CD4-positive, alpha-beta memory T cell (primary cell): Measurements from ENCODE around the gene STIM1. TPM values are rescaled to one million over a fixed set of nuclear protein-coding genes. Genes with fewer than 3 reads are reported as not detected.

Source experiments
- CTCF ChIA-PET: fragments of 350-600 bp; sonication (Branson Sonifier 250); formaldehyde crosslinking; loops from one replicate; lab custom pipeline; 2021; ENCODE audit warnings: inconsistent platforms; ENCODE audit not compliant: partially characterized antibody; lab: Charles Lee
- POLR2A ChIA-PET: fragments of 350-600 bp; sonication (Branson Sonifier 250); formaldehyde crosslinking; loops from one replicate; lab custom pipeline; 2021; ENCODE audit not compliant: partially characterized antibody; lab: Charles Lee
- DNase-seq, 5 donors: peaks; one replicate each; pipeline versions ENCODE4 v3.0.0 to v3.0.0-alpha.2; 2020 to 2022; ENCODE audit warnings: mixed read lengths in 1 of 5
- H3K27ac ChIP-seq: one replicate; pipeline ENCODE4 v1.7.0; 2013; ENCODE audit warnings: low read depth, low read length
- H3K27me3 ChIP-seq: 2 replicates; pipeline ENCODE4 v1.7.0; 2013; ENCODE audit warnings: mild to moderate bottlenecking, low read length, moderate library complexity; ENCODE audit not compliant: insufficient read depth
- H3K36me3 ChIP-seq: 2 replicates; pipeline ENCODE4 v1.7.0; 2013; ENCODE audit warnings: mild to moderate bottlenecking, low read length, moderate library complexity; ENCODE audit not compliant: insufficient read depth
- H3K4me1 ChIP-seq: 2 replicates; pipeline ENCODE4 v1.7.0; 2013; ENCODE audit warnings: mild to moderate bottlenecking, low read length, moderate library complexity; ENCODE audit not compliant: insufficient read depth
- H3K4me3 ChIP-seq, 2 donors: one replicate each; pipeline ENCODE4 v1.7.0; 2013; ENCODE audit warnings: low read length in 2 of 2, mild to moderate bottlenecking in 1 of 2
- H3K9me3 ChIP-seq, 2 donors: one replicate each; pipeline ENCODE4 v1.7.0; 2013; ENCODE audit warnings: low read length in 2 of 2, control low read depth in 1 of 2; ENCODE audit not compliant: control insufficient read depth in 1 of 2
- H3K27ac Mint-ChIP-seq, 7 donors: one replicate each; pipeline ENCODE4 v1.8.0; 2020 to 2021; ENCODE audit warnings: mixed read lengths in 7 of 7, mild to moderate bottlenecking in 6 of 7, inconsistent platforms in 3 of 7, moderate library complexity in 3 of 7
- H3K27me3 Mint-ChIP-seq, 2 donors: one replicate each; pipeline ENCODE4 v1.8.0; 2020 to 2021; ENCODE audit warnings: mixed read lengths in 2 of 2
- H3K36me3 Mint-ChIP-seq, 2 donors: one replicate each; pipeline ENCODE4 v1.8.0; 2020 to 2021; ENCODE audit warnings: mixed read lengths in 2 of 2, inconsistent platforms in 1 of 2, mild to moderate bottlenecking in 1 of 2
- H3K4me1 Mint-ChIP-seq, 4 donors: one replicate each; pipeline ENCODE4 v1.8.0; 2020 to 2021; ENCODE audit warnings: mixed read lengths in 4 of 4, mild to moderate bottlenecking in 1 of 4
- H3K4me3 Mint-ChIP-seq, 8 donors: one replicate each; pipeline ENCODE4 v1.8.0; 2020 to 2021; ENCODE audit warnings: mixed read lengths in 8 of 8, mild to moderate bottlenecking in 7 of 8, moderate library complexity in 6 of 8, inconsistent platforms in 3 of 8
- H3K9me3 Mint-ChIP-seq, 8 donors: one replicate each; pipeline ENCODE4 v1.8.0; 2020 to 2021; ENCODE audit warnings: mixed read lengths in 8 of 8, mild to moderate bottlenecking in 5 of 8, inconsistent platforms in 3 of 8, moderate library complexity in 1 of 8
- intact Hi-C: fragments of 100-400 bp; cut with micrococcal nuclease; formaldehyde crosslinking; loops from one replicate; pipeline ENCODE4 v1.15.1; 2023
- polyA plus RNA-seq, 2 donors: library from polyadenylated mRNA; unstranded; fragments of 300-500 nt; fragmentation: Illumina TruSeq; gene quantifications; one replicate each; pipeline ENCODE4 v1.2.3, GENCODE V29; 2021
- total RNA-seq, 2 experiments: library from RNA; stranded (reverse); gene quantifications; one replicate each; pipeline ENCODE4 v1.2.3, GENCODE V29; 2021

Gene STIM1
- total and polyA plus RNA-seq, 4 experiments from 2014 or later: 27.7 to 87.4 (median 65.5) TPM

DNA sequence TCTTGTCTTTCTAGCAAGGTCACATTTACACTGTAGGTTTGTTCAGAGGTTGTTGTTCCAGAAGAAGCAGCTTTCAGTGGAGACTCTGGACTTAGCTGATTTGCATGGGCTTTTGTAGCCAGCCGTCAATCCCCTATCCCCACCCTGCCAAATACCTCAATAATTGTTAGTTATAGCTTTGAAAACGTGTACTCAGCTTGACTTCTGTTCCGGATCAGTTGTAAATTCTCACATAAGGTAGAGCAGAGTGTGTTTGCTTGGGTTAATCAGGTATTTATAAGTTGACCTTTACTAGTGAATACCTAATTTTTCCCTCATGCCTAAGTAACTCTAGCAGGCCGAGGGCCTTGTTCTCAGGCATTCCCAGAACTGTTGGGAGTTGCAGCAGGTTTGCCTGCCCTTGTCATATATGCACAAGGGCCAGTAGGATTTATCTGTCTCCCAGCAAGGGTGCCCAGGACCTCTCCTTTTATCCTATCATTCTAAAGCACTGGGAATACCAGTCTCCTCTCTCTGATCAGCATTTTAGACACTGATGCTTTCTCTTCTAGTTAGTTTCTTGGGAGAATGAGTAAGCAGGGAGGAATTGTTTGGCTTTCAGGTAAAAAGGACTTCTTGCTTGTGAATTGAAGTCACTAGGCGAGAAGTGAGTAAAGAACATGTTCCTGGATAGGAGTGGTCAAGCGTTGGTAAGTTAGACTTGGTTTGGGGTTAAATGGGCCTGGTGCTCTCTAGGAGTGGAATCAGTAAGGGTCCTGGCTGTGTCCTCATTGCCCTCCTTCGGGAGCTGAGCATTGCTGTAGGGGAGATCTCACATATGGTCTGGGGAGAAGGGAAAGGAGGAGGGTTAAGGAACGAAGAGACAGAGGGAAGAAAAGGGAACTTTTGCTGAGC lies 22.1 kb downstream of the STIM1 start:
- peaks cover 80% of the 10 kb centered on the region for H3K4me1 ChIP-seq
- Mint-ChIP-seq H3K36me3 (peaks cover 2 to 14% of the 10 kb centered on the region in 2 donors), H3K4me3 (peak overlapping the region in 4 of 8 donors; percentile 12 to 66 (median 22)), H3K27ac (peak overlapping the region; percentile 61 to 93 (median 76)), H3K4me1 (peaks cover 60 to 91% (median 76%) of the 10 kb centered on the region in 4 donors), H3K9me3 (no peaks in the 10 kb centered on the region), H3K27me3 (no peaks in the 10 kb centered on the region)
- CTCF ChIA-PET: interaction anchor here (0.8 to 22.1 kb wide), 7 partner anchors 8 to 195 kb away, joined by 3 to 368 read pairs (median 5); partner anchors contain the start of gene STIM1
- no peaks in the 10 kb centered on the region for H3K27me3 ChIP-seq
- POLR2A ChIA-PET: interaction anchor here (0.6 to 7.9 kb wide), 4 partner anchors 10 to 36 kb away, joined by 3 to 58 read pairs (median 3); partner anchors contain the start of gene STIM1
- no peak overlapping the region for H3K27ac ChIP-seq
- H3K36me3 ChIP-seq: no peaks in the 10 kb centered on the region
- H3K9me3 ChIP-seq: no peaks in the 10 kb centered on the region
- no peak overlapping the region for H3K4me3 ChIP-seq
- DNase-seq: no peak
- intact Hi-C loops: no loop called here

DNA sequence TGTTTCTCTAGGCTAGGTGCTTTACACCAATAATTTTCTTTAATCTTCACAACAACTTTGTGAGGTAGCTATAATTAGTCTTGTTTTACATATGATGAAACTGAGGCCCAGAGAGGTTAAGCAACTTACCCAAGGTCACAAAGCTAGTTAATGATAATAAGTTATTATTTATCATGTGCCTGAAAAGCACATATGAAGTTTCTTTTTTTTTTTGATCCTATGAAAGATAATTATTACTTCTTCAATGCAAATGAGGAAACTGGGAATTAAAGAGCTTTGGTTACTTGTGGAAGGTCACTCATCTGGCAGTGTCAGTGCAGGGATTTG lies 22.8 kb downstream of the STIM1 start:
- Histone ChIP-seq H3K4me1 (peaks cover 86% of the 10 kb centered on the region), H3K9me3 (no peaks in the 10 kb centered on the region), H3K36me3 (no peaks in the 10 kb centered on the region), H3K27me3 (no peaks in the 10 kb centered on the region), H3K4me3 (no peak overlapping the region), H3K27ac (no peak overlapping the region)
- POLR2A ChIA-PET: interaction anchor here (0.6 to 7.9 kb wide), 5 partner anchors 11 to 64 kb away, joined by 3 to 58 read pairs (median 3); partner anchors contain the start of gene STIM1
- peaks cover 65 to 93% (median 80%) of the 10 kb centered on the region in 4 donors for H3K4me1 Mint-ChIP-seq
- no peaks in the 10 kb centered on the region for H3K27me3 Mint-ChIP-seq
- no peak for DNase-seq
- H3K9me3 Mint-ChIP-seq: no peaks in the 10 kb centered on the region
- intact Hi-C loops: no loop called here
- H3K36me3 Mint-ChIP-seq: peaks cover 0 to 12% of the 10 kb centered on the region in 2 donors
- peak overlapping the region in 2 of 8 donors; percentile 57 to 66 for H3K4me3 Mint-ChIP-seq
- peak overlapping the region in 5 of 7 donors; percentile 73 to 93 (median 76) for H3K27ac Mint-ChIP-seq
- CTCF ChIA-PET: interaction anchor here (0.8 to 22.1 kb wide), 7 partner anchors 8 to 195 kb away, joined by 3 to 368 read pairs (median 5); partner anchors contain the start of gene STIM1

DNA sequence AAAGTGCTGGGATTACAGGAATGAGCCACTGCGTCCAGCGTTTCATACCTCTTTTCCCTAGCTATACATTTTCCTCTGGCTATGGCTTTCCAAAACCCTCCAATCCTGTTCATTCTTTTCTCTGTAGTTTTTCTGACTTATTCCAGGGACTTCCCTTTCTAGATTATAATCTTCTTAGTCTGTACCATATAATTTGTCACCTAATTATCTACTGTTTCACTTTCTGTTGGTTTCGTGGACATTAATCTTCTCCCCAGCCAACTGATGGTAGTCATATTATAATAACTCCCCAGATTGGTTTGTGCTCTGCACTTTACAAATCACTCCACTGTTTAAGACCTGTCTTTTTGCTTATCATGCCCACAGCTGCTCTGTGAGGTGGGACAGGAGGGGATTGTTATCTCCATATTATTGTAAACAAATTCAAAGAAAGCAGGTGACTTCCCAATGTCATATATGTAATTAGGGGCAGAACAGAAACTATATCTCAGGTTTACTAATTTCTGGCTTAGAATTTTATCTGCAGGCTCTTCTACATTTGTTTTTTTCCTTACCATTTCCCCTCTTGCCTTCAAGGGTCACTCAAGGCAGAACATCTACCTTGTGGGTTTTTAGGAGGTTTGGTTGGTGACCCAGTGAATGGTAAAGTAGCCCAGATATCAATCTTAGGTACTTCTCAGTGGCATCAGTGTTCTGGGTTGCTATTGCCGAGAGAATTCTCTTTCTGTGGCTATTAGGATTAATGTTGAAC lies 23.9 kb downstream of the STIM1 start:
- peaks cover 81% of the 10 kb centered on the region for H3K4me1 ChIP-seq
- H3K27me3 Mint-ChIP-seq: no peaks in the 10 kb centered on the region
- no peak for DNase-seq
- no peaks in the 10 kb centered on the region for H3K9me3 ChIP-seq
- POLR2A ChIA-PET: interaction anchor here (1.3 to 7.9 kb wide), 4 partner anchors 12 to 63 kb away, joined by 3 to 58 read pairs (median 5); partner anchors contain the start of gene STIM1
- peak overlapping the region in 7 of 8 donors; percentile 0 to 61 (median 46) for H3K4me3 Mint-ChIP-seq
- H3K27ac Mint-ChIP-seq: peak overlapping the region; percentile 25 to 90 (median 76)
- H3K36me3 Mint-ChIP-seq: peaks cover 0 to 3% of the 10 kb centered on the region in 2 donors
- intact Hi-C loops: no loop called here
- H3K4me3 ChIP-seq: no peak overlapping the region
- no peaks in the 10 kb centered on the region for H3K36me3 ChIP-seq
- H3K27me3 ChIP-seq: no peaks in the 10 kb centered on the region
- H3K4me1 Mint-ChIP-seq: peaks cover 68 to 93% (median 79%) of the 10 kb centered on the region in 4 donors
- CTCF ChIA-PET: interaction anchor here (0.8 to 22.1 kb wide), 6 partner anchors 14 to 194 kb away, joined by 3 to 368 read pairs (median 4); partner anchors contain the start of gene STIM1
- H3K27ac ChIP-seq: peak overlapping the region; percentile 5
- H3K9me3 Mint-ChIP-seq: no peaks in the 10 kb centered on the region

DNA sequence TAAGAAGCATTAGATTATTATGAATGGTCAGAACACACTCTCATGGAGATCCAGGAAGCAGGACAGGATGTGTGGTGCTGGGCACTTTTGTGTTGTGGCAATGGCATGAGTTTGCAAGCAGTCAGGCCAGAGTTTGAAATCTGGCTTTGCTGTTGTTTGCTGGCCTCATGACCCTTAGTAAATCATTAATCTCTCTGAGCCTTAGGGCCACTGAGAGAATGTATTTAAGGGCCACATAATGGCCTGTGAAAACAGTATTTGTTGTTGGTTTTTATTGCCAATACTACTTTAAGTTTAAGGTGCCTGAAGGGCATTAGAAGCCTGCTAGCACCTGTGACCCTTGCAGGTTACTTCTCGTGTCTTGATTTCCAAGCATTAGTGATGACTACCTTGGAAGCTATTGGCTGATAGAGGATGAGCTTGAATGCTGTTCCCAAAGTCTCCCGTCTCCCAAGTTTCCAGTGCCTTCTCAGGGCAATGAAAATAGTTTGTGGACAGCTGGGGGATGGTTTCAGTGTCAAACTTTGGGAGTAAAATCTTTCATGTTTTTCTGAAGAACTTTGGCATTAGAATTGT lies 24.6 kb downstream of the STIM1 start:
- intact Hi-C loops: no loop called here
- no peaks in the 10 kb centered on the region for H3K36me3 ChIP-seq
- no peaks in the 10 kb centered on the region for H3K9me3 Mint-ChIP-seq
- peak overlapping the region; percentile 5 for H3K27ac ChIP-seq
- peak overlapping the region in 6 of 7 donors; percentile 54 to 92 (median 80) for H3K27ac Mint-ChIP-seq
- peaks cover 0 to 2% of the 10 kb centered on the region in 2 donors for H3K36me3 Mint-ChIP-seq
- no peaks in the 10 kb centered on the region for H3K27me3 Mint-ChIP-seq
- peak overlapping the region in 5 of 8 donors; percentile 43 to 61 (median 51) for H3K4me3 Mint-ChIP-seq
- no peak overlapping the region for H3K4me3 ChIP-seq
- H3K4me1 ChIP-seq: peaks cover 79% of the 10 kb centered on the region
- ChIA-PET POLR2A (interaction anchor here (1.6 to 7.9 kb wide), 3 partner anchors 14 to 25 kb away, joined by 6 to 58 read pairs (median 14); partner anchors contain the start of gene STIM1), CTCF (interaction anchor here (0.8 to 22.1 kb wide), 5 partner anchors 9 to 71 kb away, joined by 3 to 368 read pairs (median 3); partner anchors contain the start of gene STIM1)
- DNase-seq: no peak
- no peaks in the 10 kb centered on the region for H3K27me3 ChIP-seq
- no peaks in the 10 kb centered on the region for H3K9me3 ChIP-seq
- peaks cover 64 to 92% (median 77%) of the 10 kb centered on the region in 4 donors for H3K4me1 Mint-ChIP-seq

DNA sequence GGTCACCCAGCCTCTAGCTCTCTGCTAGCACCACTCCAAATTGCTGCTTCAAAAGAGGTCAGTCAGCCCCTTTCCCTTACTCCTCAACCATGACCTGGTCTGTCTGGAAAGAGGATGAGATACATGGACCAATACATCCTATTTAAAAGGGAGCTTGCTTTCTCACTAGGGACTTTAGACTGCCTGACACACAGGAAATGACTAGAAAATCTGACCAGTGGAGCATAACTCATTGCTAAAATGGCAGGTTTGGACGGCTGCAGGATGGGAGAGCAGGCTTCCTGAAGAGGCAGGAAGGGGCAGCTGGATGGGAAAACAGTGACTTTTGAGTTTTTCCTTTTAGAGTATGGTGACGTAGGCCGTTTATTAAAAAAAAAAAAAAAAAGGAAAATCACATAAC lies 25.3 kb downstream of the STIM1 start:
- Mint-ChIP-seq H3K9me3 (no peaks in the 10 kb centered on the region), H3K27me3 (no peaks in the 10 kb centered on the region), H3K27ac (peak overlapping the region; percentile 2 to 92 (median 68)), H3K4me3 (peak overlapping the region in 5 of 8 donors; percentile 13 to 64 (median 44)), H3K36me3 (peaks cover 0 to 2% of the 10 kb centered on the region in 2 donors), H3K4me1 (peaks cover 61 to 90% (median 74%) of the 10 kb centered on the region in 4 donors)
- no peak for DNase-seq
- ChIA-PET CTCF (interaction anchor here (0.8 to 22.1 kb wide), 5 partner anchors 10 to 72 kb away, joined by 3 to 368 read pairs (median 3); partner anchors contain the start of gene STIM1), POLR2A (interaction anchor here (1.6 to 3.2 kb wide), 2 partner anchors 15 to 26 kb away, joined by 6 to 14 read pairs; partner anchors contain the start of gene STIM1)
- no peak overlapping the region for H3K27ac ChIP-seq
- no peaks in the 10 kb centered on the region for H3K36me3 ChIP-seq
- no peaks in the 10 kb centered on the region for H3K27me3 ChIP-seq
- H3K4me3 ChIP-seq: no peak overlapping the region
- intact Hi-C loops: no loop called here
- no peaks in the 10 kb centered on the region for H3K9me3 ChIP-seq
- H3K4me1 ChIP-seq: peaks cover 73% of the 10 kb centered on the region

DNA sequence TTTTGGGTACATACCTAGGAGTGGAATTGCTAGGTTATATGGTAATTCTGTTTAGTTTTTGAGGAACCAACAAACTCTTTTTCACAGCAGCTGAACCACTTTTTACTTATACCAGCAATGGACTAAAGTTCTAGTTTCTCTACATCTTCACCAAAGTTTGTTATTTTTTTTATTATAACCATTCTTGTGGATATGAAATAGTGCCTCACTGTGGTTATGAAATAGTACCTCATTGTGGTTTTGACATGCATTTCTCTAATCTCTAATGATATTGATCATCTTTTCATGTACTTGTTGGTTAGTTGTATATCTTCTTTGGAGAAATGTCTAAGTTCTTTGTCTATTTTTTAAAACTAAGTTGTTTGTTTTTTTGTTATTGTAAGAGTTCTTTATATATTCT lies 27.2 kb downstream of the STIM1 start:
- Histone ChIP-seq H3K4me3 (no peak overlapping the region), H3K9me3 (no peaks in the 10 kb centered on the region), H3K36me3 (no peaks in the 10 kb centered on the region), H3K27ac (no peak overlapping the region), H3K27me3 (no peaks in the 10 kb centered on the region), H3K4me1 (peaks cover 68% of the 10 kb centered on the region)
- peak in 4 of 5 donors; percentile 15 to 51 (median 36) for DNase-seq
- Mint-ChIP-seq H3K36me3 (peaks cover 2% of the 10 kb centered on the region in 2 donors), H3K4me1 (peaks cover 58 to 89% (median 71%) of the 10 kb centered on the region in 4 donors), H3K4me3 (peak overlapping the region in 1 of 8 donors; percentile 21), H3K27me3 (no peaks in the 10 kb centered on the region), H3K9me3 (no peaks in the 10 kb centered on the region), H3K27ac (peak overlapping the region in 2 of 7 donors; percentile 10 to 89)
- CTCF ChIA-PET: interaction anchor here (1.2 to 22.1 kb wide), 4 partner anchors 15 to 191 kb away, joined by 4 to 368 read pairs (median 6); partner anchors contain the start of gene STIM1
- intact Hi-C loops: loop anchor here (1.0 kb wide), 1 partner anchor 30 kb away; no protein-coding TSS in a partner anchor
- POLR2A ChIA-PET: interaction anchor here (3.2 kb wide), 1 partner anchor 27 kb away, joined by 14 read pairs; the partner anchor contains the start of gene STIM1
